GM18858 (cell line): ENCODE measurements around the gene TIMP3.
"Not testable (repeated sequence)": the region's sequence is repeated elsewhere in the genome, so short reads cannot be mapped to it uniquely, and the experiment has no call there.

Experiments used
- ATAC-seq: cut with Tn5 transposase; IDR thresholded peaks from one replicate; pipeline ENCODE4 v1.9.1; 2021; ENCODE audit not compliant: unreplicated experiment

Gene TIMP3

GRCh38 chr22:32852395-32853251, 51.1 kb downstream of the TIMP3 start:
- ATAC-seq, result no peak

- ATAC-seq, result no peak
Observed at GRCh38 chr22:32853662-32854061, 52.2 kb downstream of the TIMP3 start.

- ATAC-seq, result no peak
Observed at GRCh38 chr22:32854351-32854804, 52.9 kb downstream of the TIMP3 start.

- ATAC-seq, result no peak
Observed at GRCh38 chr22:32855045-32855756, 53.7 kb downstream of the TIMP3 start.

GRCh38 chr22:32858121-32858703, 56.7 kb downstream of the TIMP3 start:
- no peak for ATAC-seq

- ATAC-seq, result no peak
Observed at GRCh38 chr22:32858957-32859356, 57.5 kb downstream of the TIMP3 start.

- no peak for ATAC-seq
Observed at GRCh38 chr22:32859743-32860142, 58.2 kb downstream of the TIMP3 start.

GRCh38 chr22:32861330-32861729, 59.8 kb downstream of the TIMP3 start:
- no peak for ATAC-seq

GRCh38 chr22:32862083-32862482, 60.6 kb downstream of the TIMP3 start:
- no peak for ATAC-seq

GRCh38 chr22:32862936-32863661, 61.6 kb downstream of the TIMP3 start:
- ATAC-seq, result no peak

GRCh38 chr22:32864041-32864440, 62.5 kb downstream of the TIMP3 start:
- ATAC-seq, result no peak

GRCh38 chr22:32864596-32864995, 63.1 kb downstream of the TIMP3 start:
- no peak for ATAC-seq

GRCh38 chr22:32866953-32867352, 65.4 kb downstream of the TIMP3 start:
- no peak for ATAC-seq

- ATAC-seq, result no peak
Observed at GRCh38 chr22:32868946-32869345, 67.4 kb downstream of the TIMP3 start.

- ATAC-seq, result no peak
Observed at GRCh38 chr22:32870474-32870873, 69.0 kb downstream of the TIMP3 start.

- ATAC-seq, result not testable (repeated sequence)
Observed at GRCh38 chr22:32873604-32874003, 72.1 kb downstream of the TIMP3 start.

GRCh38 chr22:32874385-32874784, 72.9 kb downstream of the TIMP3 start:
- ATAC-seq, result no peak

- ATAC-seq, result no peak
Observed at GRCh38 chr22:32874976-32875375, 73.5 kb downstream of the TIMP3 start.

- no peak for ATAC-seq
Observed at GRCh38 chr22:32876516-32876915, 75.0 kb downstream of the TIMP3 start.

- ATAC-seq, result no peak
Observed at GRCh38 chr22:32877196-32877595, 75.7 kb downstream of the TIMP3 start.

- ATAC-seq, result no peak
Observed at GRCh38 chr22:32879550-32879949, 78.0 kb downstream of the TIMP3 start.
